Stimulated activated naive B cell treated with anti-CD40 and anti-IgM and Interleukin-4, amounts not matched to agents 10 μg/mL and 1 μg/mL and 100 μg/mL, for 72 hours (primary cell): ENCODE data around the gene FKBP15.
"Not testable (repeated sequence)": the region's sequence is repeated elsewhere in the genome, so short reads cannot be mapped to it uniquely, and the experiment has no call there.

Experiments
- ATAC-seq, 2 donors: fragments of 150-1000 bp; cut with Tn5 transposase; replicated peaks; 2 replicates each; pipeline ENCODE4 v1.10.0; 2021; ENCODE audit warnings: moderate library complexity in 1 of 2
- DNase-seq: peaks from one replicate; pipeline ENCODE4 v3.0.0; 2021
- H3K27ac Mint-ChIP-seq: one replicate; pipeline ENCODE4 v1.8.0; 2022; ENCODE audit warnings: mild to moderate bottlenecking, mixed read lengths
- H3K27me3 Mint-ChIP-seq, 2 donors: one replicate each; pipeline ENCODE4 v1.8.0; 2022; ENCODE audit warnings: mixed read lengths in 2 of 2
- H3K36me3 Mint-ChIP-seq, 2 donors: one replicate each; pipeline ENCODE4 v1.8.0; 2022; ENCODE audit warnings: mixed read lengths in 2 of 2, mild to moderate bottlenecking in 1 of 2
- H3K4me1 Mint-ChIP-seq, 2 donors: one replicate each; pipeline ENCODE4 v1.8.0; 2022; ENCODE audit warnings: mixed read lengths in 2 of 2, mild to moderate bottlenecking in 1 of 2
- H3K4me3 Mint-ChIP-seq, 2 donors: one replicate each; pipeline ENCODE4 v1.8.0; 2022; ENCODE audit warnings: mild to moderate bottlenecking in 2 of 2, mixed read lengths in 2 of 2, moderate library complexity in 1 of 2
- H3K9me3 Mint-ChIP-seq, 2 donors: one replicate each; pipeline ENCODE4 v1.8.0; 2022; ENCODE audit warnings: mixed read lengths in 2 of 2, mild to moderate bottlenecking in 1 of 2

The FKBP15 gene

GRCh38 chr9:113221003-113221799 is at the start of gene FKBP15, which contains the start of gene SLC31A1:
Gene FKBP15, minus strand, starts transcription at chr9:113221277. Its CDS starts 34 bp downstream, at chr9:113221243.
Gene SLC31A1, plus strand, starts transcription at chr9:113221544. Its CDS starts 34,605 bp downstream, at chr9:113256149.
- DNase-seq (peak; percentile 97), ATAC-seq (peak; percentile 87 to 92)
- Mint-ChIP-seq H3K4me3 (peak within 1 kb of the TSS; percentile 96 to 97), H3K9me3 (no peaks in the 10 kb centered on the region), H3K27me3 (no peaks in the 10 kb centered on the region), H3K36me3 (peaks cover 7 to 10% of the 10 kb centered on the region in 2 donors), H3K4me1 (peaks cover 14 to 43% of the 10 kb centered on the region in 2 donors), H3K27ac (peak within 1 kb of the TSS; percentile 88)

DNA sequence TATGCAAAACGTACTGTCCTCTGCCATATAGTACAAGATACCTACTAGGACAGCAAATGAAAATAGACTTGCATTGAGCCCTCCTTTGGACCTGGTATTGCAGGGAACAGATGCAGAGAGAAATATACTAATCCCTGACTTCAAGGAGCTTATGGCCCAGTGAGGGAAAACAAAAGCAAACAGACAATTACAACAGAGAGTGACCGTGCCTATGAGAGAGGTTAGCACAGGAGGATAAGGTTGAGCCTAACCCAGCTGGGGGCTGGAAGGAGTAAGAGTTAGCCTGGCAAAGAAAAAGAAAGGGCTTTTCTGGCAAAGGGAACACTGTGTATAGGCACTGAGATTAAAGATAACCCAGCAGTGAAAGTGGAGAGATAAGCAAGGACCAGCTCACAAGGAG is 48.8 kb upstream of the FKBP15 start:
- Mint-ChIP-seq H3K4me1 (peaks cover 0 to 9% of the 10 kb centered on the region in 2 donors), H3K4me3 (no peak overlapping the region), H3K27ac (no peak overlapping the region), H3K9me3 (no peaks in the 10 kb centered on the region), H3K27me3 (no peaks in the 10 kb centered on the region), H3K36me3 (peaks cover 26 to 39% of the 10 kb centered on the region in 2 donors)
- ATAC-seq (no peak), DNase-seq (no peak)

GRCh38 chr9:113269355-113269754 is 48.3 kb upstream of the FKBP15 start:
- ATAC-seq (no peak), DNase-seq (no peak)
- H3K4me3 Mint-ChIP-seq: no peak overlapping the region
- H3K36me3 Mint-ChIP-seq: peaks cover 27 to 40% of the 10 kb centered on the region in 2 donors
- H3K4me1 Mint-ChIP-seq: peaks cover 0 to 9% of the 10 kb centered on the region in 2 donors
- no peaks in the 10 kb centered on the region for H3K27me3 Mint-ChIP-seq
- no peaks in the 10 kb centered on the region for H3K9me3 Mint-ChIP-seq
- no peak overlapping the region for H3K27ac Mint-ChIP-seq

DNA sequence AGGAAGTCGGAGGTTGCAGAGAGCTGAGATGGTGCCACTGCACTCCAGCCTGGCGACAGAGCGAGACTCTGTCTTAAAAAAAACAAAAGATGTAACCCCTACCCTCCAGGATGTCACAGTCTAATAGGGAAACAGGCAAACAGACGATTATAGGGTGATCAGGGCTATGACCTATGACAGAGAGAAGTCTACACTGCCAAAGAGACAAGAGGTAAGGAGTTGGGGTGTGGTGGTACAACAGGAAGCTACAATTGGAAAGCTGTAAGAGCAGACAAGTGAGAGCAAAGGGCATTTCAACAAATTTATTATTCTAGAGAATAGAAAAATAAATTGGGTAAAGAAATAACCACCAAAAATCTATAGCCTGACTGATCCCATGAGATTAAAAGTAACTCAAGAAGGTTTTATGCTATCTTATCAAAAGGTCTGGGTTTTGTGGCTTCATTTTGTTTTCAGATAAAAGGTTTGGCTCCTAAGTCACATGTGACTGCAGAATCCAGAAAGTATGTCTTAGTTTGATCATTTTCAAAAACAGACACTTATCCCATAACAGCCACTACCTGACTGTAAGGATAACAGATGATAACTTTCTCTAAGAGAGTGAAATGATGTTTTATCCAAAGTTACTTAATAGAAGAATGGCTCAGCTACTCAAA is 47.0 kb upstream of the FKBP15 start:
- ATAC-seq (no peak), DNase-seq (no peak)
- peak overlapping the region; percentile 65 for H3K27ac Mint-ChIP-seq
- H3K4me1 Mint-ChIP-seq: peaks cover 0 to 5% of the 10 kb centered on the region in 2 donors
- H3K9me3 Mint-ChIP-seq: no peaks in the 10 kb centered on the region
- peaks cover 26 to 40% of the 10 kb centered on the region in 2 donors for H3K36me3 Mint-ChIP-seq
- no peak overlapping the region for H3K4me3 Mint-ChIP-seq
- H3K27me3 Mint-ChIP-seq: no peaks in the 10 kb centered on the region

- Mint-ChIP-seq H3K27ac (no peak overlapping the region), H3K4me3 (no peak overlapping the region), H3K36me3 (peaks cover 29 to 47% of the 10 kb centered on the region in 2 donors), H3K9me3 (no peaks in the 10 kb centered on the region), H3K27me3 (no peaks in the 10 kb centered on the region), H3K4me1 (peaks cover 0 to 5% of the 10 kb centered on the region in 2 donors)
- ATAC-seq (no peak), DNase-seq (no peak)
Measured at GRCh38 chr9:113266174-113266573, 45.1 kb upstream of the FKBP15 start.

GRCh38 chr9:113261917-113262671 is 41.0 kb upstream of the FKBP15 start:
- no peak overlapping the region for H3K4me3 Mint-ChIP-seq
- ATAC-seq: no peak
- no peaks in the 10 kb centered on the region for H3K4me1 Mint-ChIP-seq
- no peak overlapping the region for H3K27ac Mint-ChIP-seq
- no peaks in the 10 kb centered on the region for H3K27me3 Mint-ChIP-seq
- no peaks in the 10 kb centered on the region for H3K9me3 Mint-ChIP-seq
- peaks cover 40 to 47% of the 10 kb centered on the region in 2 donors for H3K36me3 Mint-ChIP-seq
- no peak for DNase-seq

- Mint-ChIP-seq H3K36me3 (peaks cover 33 to 41% of the 10 kb centered on the region in 2 donors), H3K4me1 (no peaks in the 10 kb centered on the region), H3K9me3 (no peaks in the 10 kb centered on the region), H3K27me3 (no peaks in the 10 kb centered on the region), H3K27ac (no peak overlapping the region), H3K4me3 (no peak overlapping the region)
- ATAC-seq: no peak
- no peak for DNase-seq
Measured at GRCh38 chr9:113258282-113258681, 37.2 kb upstream of the FKBP15 start.

- ATAC-seq (no peak), DNase-seq (no peak)
- H3K36me3 Mint-ChIP-seq: peaks cover 33 to 39% of the 10 kb centered on the region in 2 donors
- no peaks in the 10 kb centered on the region for H3K9me3 Mint-ChIP-seq
- H3K4me1 Mint-ChIP-seq: no peaks in the 10 kb centered on the region
- no peak overlapping the region for H3K27ac Mint-ChIP-seq
- H3K27me3 Mint-ChIP-seq: no peaks in the 10 kb centered on the region
- H3K4me3 Mint-ChIP-seq: no peak overlapping the region
Measured at GRCh38 chr9:113257863-113258262, 36.8 kb upstream of the FKBP15 start.

GRCh38 chr9:113255438-113255837 is 34.4 kb upstream of the FKBP15 start:
- Mint-ChIP-seq H3K27me3 (no peaks in the 10 kb centered on the region), H3K4me3 (no peak overlapping the region), H3K36me3 (peaks cover 22 to 28% of the 10 kb centered on the region in 2 donors), H3K4me1 (no peaks in the 10 kb centered on the region), H3K9me3 (no peaks in the 10 kb centered on the region), H3K27ac (no peak overlapping the region)
- ATAC-seq (no peak), DNase-seq (no peak)

DNA sequence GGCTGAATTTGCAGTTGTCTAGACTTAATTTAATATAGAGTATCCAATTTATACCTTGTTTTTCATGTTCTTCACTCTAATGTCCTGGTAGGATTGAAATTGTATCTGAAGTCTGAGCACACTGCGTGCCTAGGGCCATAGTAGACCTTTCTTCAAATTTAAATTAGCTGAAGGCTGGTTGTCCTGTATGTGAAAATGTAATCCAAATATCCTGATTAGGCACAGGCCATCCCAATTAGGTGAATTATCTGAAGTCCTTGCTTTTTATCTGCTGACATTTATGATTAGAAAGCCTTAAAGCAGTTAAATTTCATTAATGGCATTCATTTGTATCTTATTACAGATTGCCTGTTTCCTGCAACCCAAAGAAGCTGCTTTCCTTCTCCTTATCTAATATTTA is 33.9 kb upstream of the FKBP15 start:
- Mint-ChIP-seq H3K27me3 (no peaks in the 10 kb centered on the region), H3K4me1 (no peaks in the 10 kb centered on the region), H3K36me3 (peaks cover 18 to 24% of the 10 kb centered on the region in 2 donors), H3K4me3 (no peak overlapping the region), H3K9me3 (no peaks in the 10 kb centered on the region), H3K27ac (no peak overlapping the region)
- DNase-seq: no peak
- ATAC-seq: no peak

DNA sequence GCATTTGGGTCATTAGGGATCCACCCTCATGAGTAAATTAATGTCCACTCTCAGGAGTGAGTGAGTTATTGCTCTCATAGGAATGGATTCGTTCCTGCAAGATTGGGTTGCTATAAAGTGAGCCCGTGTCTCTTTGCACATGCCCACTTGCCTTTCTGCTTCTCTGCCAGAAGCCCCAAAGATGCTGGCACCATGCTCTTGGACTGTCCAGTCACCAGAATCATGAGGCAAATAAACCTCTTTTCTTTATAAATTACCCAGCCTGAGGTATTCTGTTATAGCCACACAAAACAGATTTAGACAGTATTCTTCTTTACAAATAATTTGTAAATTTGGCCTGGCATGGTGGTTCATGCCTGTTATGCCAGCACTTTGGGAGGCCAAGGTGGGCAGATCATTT is 29.7 kb upstream of the FKBP15 start:
- DNase-seq: no peak
- Mint-ChIP-seq H3K36me3 (peaks cover 4 to 6% of the 10 kb centered on the region in 2 donors), H3K4me3 (no peak overlapping the region), H3K9me3 (no peaks in the 10 kb centered on the region), H3K4me1 (peaks cover 3 to 6% of the 10 kb centered on the region in 2 donors), H3K27me3 (no peaks in the 10 kb centered on the region), H3K27ac (no peak overlapping the region)
- no peak for ATAC-seq

- H3K4me3 Mint-ChIP-seq, H3K27ac Mint-ChIP-seq, H3K9me3 Mint-ChIP-seq, H3K36me3 Mint-ChIP-seq, H3K27me3 Mint-ChIP-seq, DNase-seq, H3K4me1 Mint-ChIP-seq, ATAC-seq: not testable (repeated sequence)
Measured at GRCh38 chr9:113249661-113250060, 28.6 kb upstream of the FKBP15 start.

DNA sequence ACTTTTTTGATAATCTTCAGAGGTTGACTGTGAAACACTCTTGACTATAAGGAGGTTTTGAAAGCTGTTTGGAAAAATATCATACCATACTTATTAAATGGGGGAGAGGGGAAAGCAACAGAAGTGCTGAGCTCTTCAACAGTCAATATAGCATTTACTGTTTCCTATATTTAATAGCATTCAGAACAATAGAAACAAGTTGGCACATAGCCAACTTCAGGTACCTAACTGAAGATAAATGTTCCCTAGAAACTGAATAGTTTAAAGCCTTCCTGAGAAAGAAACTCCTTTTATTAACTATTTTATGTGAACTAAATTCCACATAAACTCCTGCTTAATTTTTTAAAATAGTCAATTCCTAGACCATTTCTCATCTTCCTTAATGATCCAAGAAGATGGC is 26.6 kb upstream of the FKBP15 start:
- Mint-ChIP-seq H3K27me3 (no peaks in the 10 kb centered on the region), H3K9me3 (no peaks in the 10 kb centered on the region), H3K4me3 (no peak overlapping the region), H3K36me3 (peaks cover 4 to 6% of the 10 kb centered on the region in 2 donors), H3K27ac (no peak overlapping the region), H3K4me1 (peaks cover 5 to 12% of the 10 kb centered on the region in 2 donors)
- DNase-seq (no peak), ATAC-seq (no peak)

GRCh38 chr9:113246928-113247327 is 25.9 kb upstream of the FKBP15 start:
- peak overlapping the region; percentile 14 for H3K27ac Mint-ChIP-seq
- H3K4me1 Mint-ChIP-seq: peaks cover 7 to 19% of the 10 kb centered on the region in 2 donors
- ATAC-seq: no peak
- H3K9me3 Mint-ChIP-seq: no peaks in the 10 kb centered on the region
- peaks cover 4 to 6% of the 10 kb centered on the region in 2 donors for H3K36me3 Mint-ChIP-seq
- no peak for DNase-seq
- H3K27me3 Mint-ChIP-seq: no peaks in the 10 kb centered on the region
- no peak overlapping the region for H3K4me3 Mint-ChIP-seq
